Central memory CD8-positive, alpha-beta T cell (primary cell): ENCODE measurements around the gene ARHGEF39.

Experiments
- ATAC-seq: fragments of 150-1000 bp; cut with Tn5 transposase; replicated peaks from 2 replicates; pipeline ENCODE4 v1.10.0; 2022; ENCODE audit warnings: mild to moderate bottlenecking, moderate FRiP score, moderate number of reproducible peaks; ENCODE audit not compliant: poor library complexity, severe bottlenecking; ENCODE audit errors: extremely low read depth
- DNase-seq, 2 donors: peaks; one replicate each; pipeline ENCODE4 v3.0.0; 2021; ENCODE audit warnings: low spot score in 2 of 2
- H3K27ac Mint-ChIP-seq: one replicate; pipeline ENCODE4 v1.8.0; 2022; ENCODE audit warnings: low read depth, mild to moderate bottlenecking, moderate library complexity, mixed read lengths
- H3K27me3 Mint-ChIP-seq: one replicate; pipeline ENCODE4 v1.8.0; 2022; ENCODE audit warnings: mixed read lengths
- H3K36me3 Mint-ChIP-seq: one replicate; pipeline ENCODE4 v1.8.0; 2022; ENCODE audit warnings: mild to moderate bottlenecking, moderate library complexity, mixed read lengths; ENCODE audit not compliant: insufficient read depth
- H3K4me1 Mint-ChIP-seq: one replicate; pipeline ENCODE4 v1.8.0; 2022; ENCODE audit warnings: mixed read lengths
- H3K4me3 Mint-ChIP-seq: one replicate; pipeline ENCODE4 v1.8.0; 2022; ENCODE audit warnings: mild to moderate bottlenecking, moderate library complexity, mixed read lengths
- H3K9me3 Mint-ChIP-seq: one replicate; pipeline ENCODE4 v1.8.0; 2022; ENCODE audit warnings: mixed read lengths

The ARHGEF39 gene

GRCh38 chr9:35688558-35689541, 23.9 kb upstream of the ARHGEF39 start:
- no peak for ATAC-seq
- Mint-ChIP-seq H3K27me3 (no peaks in the 10 kb centered on the region), H3K27ac (no peak overlapping the region), H3K4me3 (peak overlapping the region; percentile 71), H3K9me3 (no peaks in the 10 kb centered on the region), H3K4me1 (peaks cover 27% of the 10 kb centered on the region), H3K36me3 (peaks cover 7% of the 10 kb centered on the region)
- no peak for DNase-seq

GRCh38 chr9:35687972-35688557, 23.1 kb upstream of the ARHGEF39 start:
- H3K27me3 Mint-ChIP-seq, result no peaks in the 10 kb centered on the region
- no peak overlapping the region for H3K27ac Mint-ChIP-seq
- H3K36me3 Mint-ChIP-seq, result peaks cover 7% of the 10 kb centered on the region
- H3K9me3 Mint-ChIP-seq, result no peaks in the 10 kb centered on the region
- DNase-seq, result no peak
- ATAC-seq, result no peak
- H3K4me3 Mint-ChIP-seq, result no peak overlapping the region
- H3K4me1 Mint-ChIP-seq, result peaks cover 27% of the 10 kb centered on the region

DNA sequence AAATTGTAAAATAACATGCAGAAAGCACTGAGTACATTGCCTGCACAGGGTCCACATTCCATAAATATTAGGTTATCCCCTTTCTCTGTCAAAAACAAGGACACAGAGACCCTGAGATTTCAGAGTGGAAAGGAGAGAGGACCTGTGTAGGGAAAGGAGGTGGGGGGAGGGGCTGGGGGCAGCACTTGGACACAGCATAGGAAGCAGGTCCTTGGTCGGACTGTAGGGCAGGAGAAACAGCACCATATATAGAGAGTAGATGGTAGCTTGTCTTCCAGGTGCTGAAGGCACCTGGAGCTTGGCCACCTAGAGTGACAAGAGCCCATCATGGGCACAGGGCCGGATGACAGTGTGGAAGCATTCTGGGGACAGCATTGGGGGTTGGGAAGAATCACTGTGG, 22.3 kb upstream of the ARHGEF39 start:
- peaks cover 27% of the 10 kb centered on the region for H3K4me1 Mint-ChIP-seq
- H3K27me3 Mint-ChIP-seq, result no peaks in the 10 kb centered on the region
- H3K36me3 Mint-ChIP-seq, result peaks cover 7% of the 10 kb centered on the region
- H3K27ac Mint-ChIP-seq, result no peak overlapping the region
- H3K9me3 Mint-ChIP-seq, result no peaks in the 10 kb centered on the region
- ATAC-seq (no peak), DNase-seq (no peak)
- H3K4me3 Mint-ChIP-seq, result no peak overlapping the region

DNA sequence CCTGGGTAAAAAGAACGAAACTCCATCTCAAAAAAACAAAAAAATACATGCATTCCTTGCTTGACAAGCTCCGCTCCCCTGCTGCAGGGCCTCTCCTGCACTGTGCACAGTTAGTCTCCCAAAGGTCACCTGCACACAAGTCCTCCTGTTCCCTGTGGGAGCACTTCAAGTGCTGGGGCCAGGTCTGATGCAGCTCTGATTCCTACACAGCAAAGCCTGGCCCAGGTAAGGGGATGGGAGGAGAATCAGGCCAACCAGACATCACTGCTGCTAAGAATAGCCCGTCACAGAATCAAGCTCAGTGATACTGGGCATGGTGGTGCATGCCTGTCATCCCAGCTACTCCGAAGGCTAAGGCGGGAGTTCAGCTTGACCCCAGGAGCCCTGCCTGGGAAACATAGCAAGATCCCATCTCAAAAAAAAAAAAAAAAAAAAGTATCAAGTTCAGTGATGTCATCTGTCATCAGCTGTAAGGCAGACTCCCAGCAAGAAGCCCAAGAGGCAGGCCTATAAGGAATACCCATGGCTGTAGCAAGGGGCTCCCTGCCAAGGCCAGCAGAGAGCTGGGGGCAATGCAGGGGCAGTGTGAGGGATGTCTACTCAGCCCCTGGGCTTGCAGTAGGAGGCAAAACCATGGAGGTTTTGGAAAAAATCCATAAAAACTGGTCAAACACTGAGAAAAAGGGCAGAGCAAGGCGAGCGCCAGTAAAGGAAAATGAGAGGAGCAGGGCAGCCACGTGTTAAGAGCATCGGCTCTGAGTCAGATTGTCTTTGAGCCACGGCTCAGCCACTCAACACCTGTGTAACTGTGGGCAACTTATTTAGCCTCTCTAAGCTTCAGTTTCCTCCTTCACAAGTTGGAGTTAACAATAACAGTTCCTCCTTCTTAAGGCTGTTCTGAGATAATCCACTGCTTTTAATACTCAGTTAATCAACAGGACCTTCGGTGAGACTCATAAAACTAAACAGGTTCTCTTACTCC, 21.5 kb upstream of the ARHGEF39 start:
- ATAC-seq, result no peak
- Mint-ChIP-seq H3K36me3 (peaks cover 7% of the 10 kb centered on the region), H3K27me3 (no peaks in the 10 kb centered on the region), H3K4me3 (no peak overlapping the region), H3K9me3 (no peaks in the 10 kb centered on the region), H3K4me1 (peaks cover 20% of the 10 kb centered on the region), H3K27ac (no peak overlapping the region)
- no peak for DNase-seq

GRCh38 chr9:35685506-35685905, 20.5 kb upstream of the ARHGEF39 start:
- no peaks in the 10 kb centered on the region for H3K27me3 Mint-ChIP-seq
- peaks cover 10% of the 10 kb centered on the region for H3K4me1 Mint-ChIP-seq

DNA sequence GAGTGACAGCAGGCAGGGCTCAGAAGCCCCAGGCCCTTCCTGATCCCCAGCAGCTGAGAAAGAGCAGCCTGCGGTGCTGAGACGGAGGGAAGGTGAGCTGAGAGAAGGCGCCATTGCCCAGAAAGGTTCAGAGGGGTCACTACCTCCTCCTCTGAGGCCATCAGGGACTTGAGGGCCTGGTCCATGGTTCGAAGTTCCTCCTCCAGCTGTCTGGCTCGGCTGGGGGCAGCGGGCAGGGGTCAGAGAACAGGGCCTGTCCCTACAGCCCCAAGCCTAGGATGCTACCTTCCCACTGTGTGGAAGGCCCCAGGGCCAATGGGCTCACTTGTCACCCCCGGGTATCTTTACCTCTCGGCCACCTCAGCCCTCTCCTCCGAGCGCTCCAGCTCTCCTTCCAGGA, 19.9 kb upstream of the ARHGEF39 start:
- DNase-seq (no peak), ATAC-seq (no peak)
- Mint-ChIP-seq H3K9me3 (no peaks in the 10 kb centered on the region), H3K36me3 (peaks cover 4% of the 10 kb centered on the region), H3K27ac (no peak overlapping the region), H3K27me3 (no peaks in the 10 kb centered on the region), H3K4me3 (no peak overlapping the region), H3K4me1 (peaks cover 10% of the 10 kb centered on the region)

More at GRCh38 chr9:35685506-35685905, 20.5 kb upstream of the ARHGEF39 start:
- H3K27ac Mint-ChIP-seq, result no peak overlapping the region
- DNase-seq, result no peak
- no peak overlapping the region for H3K4me3 Mint-ChIP-seq
- ATAC-seq, result no peak
- peaks cover 4% of the 10 kb centered on the region for H3K36me3 Mint-ChIP-seq
- H3K9me3 Mint-ChIP-seq, result no peaks in the 10 kb centered on the region

DNA sequence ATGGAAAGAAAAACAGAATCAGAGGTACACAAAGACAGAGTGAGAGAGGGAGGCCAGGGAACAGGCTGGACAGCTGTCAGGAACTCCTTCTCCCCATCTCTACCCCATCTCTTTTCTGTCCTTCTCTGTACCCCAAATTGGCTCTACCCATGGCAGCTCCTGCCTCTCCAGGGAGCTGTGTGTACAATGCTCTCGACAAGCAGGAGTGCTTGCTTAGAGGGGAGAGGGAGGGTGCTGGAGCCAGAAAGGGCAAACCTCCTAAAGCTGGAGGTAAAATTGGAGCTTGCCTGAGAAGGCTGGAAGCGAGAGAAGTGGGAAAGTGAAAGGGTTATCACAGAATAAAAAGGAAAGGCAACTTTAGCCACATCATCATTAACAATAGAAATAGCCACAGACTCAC, 18.3 kb upstream of the ARHGEF39 start:
- no peak for DNase-seq
- H3K9me3 Mint-ChIP-seq, result no peaks in the 10 kb centered on the region
- H3K27me3 Mint-ChIP-seq, result no peaks in the 10 kb centered on the region
- no peak for ATAC-seq
- H3K4me3 Mint-ChIP-seq, result no peak overlapping the region
- H3K27ac Mint-ChIP-seq, result no peak overlapping the region
- no peaks in the 10 kb centered on the region for H3K4me1 Mint-ChIP-seq
- H3K36me3 Mint-ChIP-seq, result peaks cover 4% of the 10 kb centered on the region

DNA sequence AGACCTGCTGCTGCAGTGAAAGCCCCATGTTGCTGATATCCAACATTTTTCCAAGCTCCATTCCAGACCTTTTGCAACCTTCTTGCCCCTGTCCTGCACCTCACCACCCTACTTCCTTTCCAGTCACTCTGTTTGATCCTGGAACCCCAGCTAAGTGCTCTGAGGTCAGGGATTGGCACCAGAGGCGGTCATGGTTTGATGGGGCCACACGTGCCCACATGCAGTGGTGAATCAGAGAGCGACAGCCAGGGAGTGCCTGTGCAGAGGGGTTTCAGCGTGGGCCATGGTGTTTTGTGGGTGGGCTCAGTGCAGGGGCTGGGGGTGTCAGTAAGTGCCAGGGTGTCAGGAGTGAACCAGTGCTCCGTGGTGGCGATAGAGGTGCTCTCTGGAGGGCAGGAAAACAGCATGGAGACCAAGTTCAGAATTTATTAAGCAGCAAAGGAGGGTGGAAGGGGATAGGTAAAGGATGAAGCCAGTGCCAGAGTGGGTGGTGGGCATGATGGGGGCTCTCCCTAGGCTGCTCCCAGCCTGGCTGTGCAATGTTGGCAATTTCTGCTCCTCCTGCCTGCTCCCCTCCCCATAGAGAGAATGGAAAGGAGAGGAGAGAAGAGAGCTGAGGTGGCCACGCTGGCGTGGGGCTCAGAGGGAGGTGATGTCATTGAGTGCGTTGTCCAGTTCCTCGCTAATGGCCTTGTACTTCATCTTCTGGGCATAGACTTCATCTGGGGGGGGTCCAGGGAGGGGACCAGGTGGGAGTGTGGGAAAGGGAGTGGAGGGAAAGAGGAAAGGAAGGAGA, 17.7 kb upstream of the ARHGEF39 start:
- DNase-seq, result no peak
- Mint-ChIP-seq H3K27ac (no peak overlapping the region), H3K4me1 (no peaks in the 10 kb centered on the region), H3K4me3 (no peak overlapping the region), H3K36me3 (peaks cover 4% of the 10 kb centered on the region), H3K27me3 (no peaks in the 10 kb centered on the region), H3K9me3 (no peaks in the 10 kb centered on the region)
- no peak for ATAC-seq

DNA sequence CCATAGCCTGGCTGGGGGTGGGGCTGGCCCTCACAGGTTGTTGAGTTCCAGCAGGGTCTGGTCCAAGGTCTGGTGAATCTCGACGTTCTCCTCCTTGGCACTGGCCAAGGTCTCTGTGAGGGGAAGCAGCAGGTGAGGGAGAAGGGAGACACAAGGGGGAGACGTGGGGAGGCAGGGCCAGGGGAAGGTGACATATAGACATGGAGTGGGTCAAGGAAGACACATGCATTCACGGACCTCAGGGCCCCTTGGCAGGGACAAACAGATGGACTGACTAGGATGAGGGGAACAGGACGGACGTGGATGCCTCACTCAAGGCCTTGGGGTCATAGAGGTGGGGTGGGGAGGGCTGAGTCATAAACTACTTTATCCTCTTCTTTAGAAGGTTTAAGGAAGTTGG, 17.1 kb upstream of the ARHGEF39 start:
- no peaks in the 10 kb centered on the region for H3K27me3 Mint-ChIP-seq

DNA sequence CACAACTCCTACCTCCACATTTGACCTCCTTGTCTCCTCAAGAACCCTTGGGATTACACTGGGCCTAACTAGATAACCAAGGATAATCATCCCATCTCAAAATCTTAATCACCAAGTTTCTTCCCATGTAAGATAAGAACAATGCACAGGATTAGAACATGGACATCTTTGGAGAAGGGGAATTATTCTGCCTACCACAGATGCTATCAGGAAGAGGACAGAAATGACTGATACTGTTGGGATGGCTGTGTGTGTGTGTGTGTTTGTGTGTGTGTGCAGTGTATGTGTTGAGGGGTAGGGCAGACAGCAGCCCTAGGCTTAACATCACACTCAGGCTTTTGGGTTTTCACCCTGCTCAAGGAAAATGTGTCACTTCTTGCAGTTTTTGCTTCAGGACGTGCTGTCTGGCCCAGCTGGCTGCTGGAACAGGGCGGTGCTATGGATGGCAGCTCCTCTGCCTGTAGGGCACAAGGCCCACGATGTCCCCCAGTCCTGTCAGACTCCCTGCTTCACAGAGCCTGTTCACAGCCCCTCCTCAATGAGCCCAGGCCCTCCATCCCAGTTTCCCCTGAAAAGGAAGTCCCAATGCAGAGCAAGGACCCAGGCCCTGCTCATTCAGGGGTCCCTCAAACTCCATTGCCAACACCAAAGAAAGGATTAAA, 16.5 kb upstream of the ARHGEF39 start:
- Mint-ChIP-seq H3K27ac (no peak overlapping the region), H3K36me3 (peaks cover 6% of the 10 kb centered on the region), H3K9me3 (no peaks in the 10 kb centered on the region), H3K4me3 (no peak overlapping the region), H3K27me3 (peaks cover 3% of the 10 kb centered on the region), H3K4me1 (peaks cover 1% of the 10 kb centered on the region)
- no peak for ATAC-seq
- DNase-seq, result no peak

More for the DNA sequence above, 17.1 kb upstream of the ARHGEF39 start:
- H3K36me3 Mint-ChIP-seq, result peaks cover 4% of the 10 kb centered on the region
- no peaks in the 10 kb centered on the region for H3K4me1 Mint-ChIP-seq
- no peak overlapping the region for H3K27ac Mint-ChIP-seq
- H3K9me3 Mint-ChIP-seq, result no peaks in the 10 kb centered on the region
- no peak for ATAC-seq
- H3K4me3 Mint-ChIP-seq, result no peak overlapping the region
- no peak for DNase-seq

GRCh38 chr9:35680331-35681105, 15.5 kb upstream of the ARHGEF39 start:
- Mint-ChIP-seq H3K27ac (no peak overlapping the region), H3K4me3 (no peak overlapping the region), H3K27me3 (peaks cover 9% of the 10 kb centered on the region), H3K36me3 (peaks cover 2% of the 10 kb centered on the region), H3K9me3 (no peaks in the 10 kb centered on the region), H3K4me1 (peaks cover 5% of the 10 kb centered on the region)
- ATAC-seq (no peak), DNase-seq (no peak)
